ENCODE data around the gene RNASEH1. TPM values are rescaled to one million over a fixed set of nuclear protein-coding genes. Genes with fewer than 3 reads are reported as not detected.

The RNASEH1 gene
- total RNA-seq, result 10 to 100 TPM; 24.7 to 47.2 TPM

GRCh38 chr2:3558205-3559014 is at the start of gene RNASEH1:
Gene RNASEH1 (minus strand): TSS chr2:3558333. CDS start chr2:3558260, 73 bp downstream.
- Mint-ChIP-seq H3K4me1 (ENCODE audit: low read depth in 2 of 2) (peaks cover 17 to 19% of the 10 kb centered on the region in 2 donors), H3K27me3 (no peaks in the 10 kb centered on the region), H3K4me3 (peak within 1 kb of the TSS; percentile 92), H3K27ac (peak within 1 kb of the TSS; percentile 86 to 91), H3K36me3 (peaks cover 23% of the 10 kb centered on the region), H3K9me3 (no peaks in the 10 kb centered on the region)
- ATAC-seq (peak; percentile 99 to 100), DNase-seq (ENCODE audit: low spot score) (peak; percentile 99)

- Mint-ChIP-seq H3K4me1 (ENCODE audit: low read depth in 2 of 2) (peaks cover 0 to 3% of the 10 kb centered on the region in 2 donors), H3K27ac (no peak overlapping the region), H3K9me3 (no peaks in the 10 kb centered on the region), H3K27me3 (peaks cover 0 to 6% of the 10 kb centered on the region in 2 donors), H3K36me3 (no peaks in the 10 kb centered on the region), H3K4me3 (no peak overlapping the region)
- ATAC-seq (no peak), DNase-seq (ENCODE audit: low spot score) (no peak)
Measured at GRCh38 chr2:3606370-3607201, 48.5 kb upstream of the RNASEH1 start.

- no peak for ATAC-seq
- H3K4me3 Mint-ChIP-seq, result no peak overlapping the region
- no peak for DNase-seq (ENCODE audit: low spot score)
- peaks cover 0 to 3% of the 10 kb centered on the region in 2 donors for H3K4me1 Mint-ChIP-seq (ENCODE audit: low read depth in 2 of 2)
- H3K27me3 Mint-ChIP-seq, result peaks cover 0 to under 1% of the 10 kb centered on the region in 2 donors
- H3K36me3 Mint-ChIP-seq, result no peaks in the 10 kb centered on the region
- no peak overlapping the region for H3K27ac Mint-ChIP-seq
- H3K9me3 Mint-ChIP-seq, result no peaks in the 10 kb centered on the region
Measured at GRCh38 chr2:3606028-3606369, 47.9 kb upstream of the RNASEH1 start.

GRCh38 chr2:3604991-3605961 is 47.1 kb upstream of the RNASEH1 start:
- Mint-ChIP-seq H3K4me1 (ENCODE audit: low read depth in 2 of 2) (peaks cover 0 to 3% of the 10 kb centered on the region in 2 donors), H3K27ac (no peak overlapping the region), H3K36me3 (no peaks in the 10 kb centered on the region), H3K9me3 (no peaks in the 10 kb centered on the region), H3K27me3 (no peaks in the 10 kb centered on the region), H3K4me3 (no peak overlapping the region)
- DNase-seq (ENCODE audit: low spot score) (no peak), ATAC-seq (peak in 1 of 2 donors; percentile 59)

- Mint-ChIP-seq H3K27me3 (no peaks in the 10 kb centered on the region), H3K27ac (no peak overlapping the region), H3K36me3 (no peaks in the 10 kb centered on the region), H3K4me3 (no peak overlapping the region), H3K4me1 (ENCODE audit: low read depth in 2 of 2) (peaks cover 0 to 3% of the 10 kb centered on the region in 2 donors), H3K9me3 (no peaks in the 10 kb centered on the region)
- ATAC-seq, result no peak
- no peak for DNase-seq (ENCODE audit: low spot score)
Measured at GRCh38 chr2:3604207-3604877, 46.2 kb upstream of the RNASEH1 start.

- Mint-ChIP-seq H3K27ac (no peak overlapping the region), H3K36me3 (no peaks in the 10 kb centered on the region), H3K4me1 (ENCODE audit: low read depth in 2 of 2) (peaks cover 0 to 3% of the 10 kb centered on the region in 2 donors), H3K4me3 (no peak overlapping the region), H3K27me3 (no peaks in the 10 kb centered on the region), H3K9me3 (no peaks in the 10 kb centered on the region)
- no peak for ATAC-seq
- no peak for DNase-seq (ENCODE audit: low spot score)
Measured at GRCh38 chr2:3603536-3604206, 45.5 kb upstream of the RNASEH1 start.

GRCh38 chr2:3602553-3603339 is 44.6 kb upstream of the RNASEH1 start:
- Mint-ChIP-seq H3K4me1 (ENCODE audit: low read depth in 2 of 2) (peaks cover 0 to 5% of the 10 kb centered on the region in 2 donors), H3K9me3 (no peaks in the 10 kb centered on the region), H3K36me3 (no peaks in the 10 kb centered on the region), H3K27me3 (no peaks in the 10 kb centered on the region), H3K27ac (no peak overlapping the region), H3K4me3 (no peak overlapping the region)
- DNase-seq (ENCODE audit: low spot score) (no peak), ATAC-seq (peak in 1 of 2 donors; percentile 15)

GRCh38 chr2:3601561-3602271 is 43.6 kb upstream of the RNASEH1 start:
- no peak for DNase-seq (ENCODE audit: low spot score)
- Mint-ChIP-seq H3K4me3 (no peak overlapping the region), H3K36me3 (no peaks in the 10 kb centered on the region), H3K27me3 (no peaks in the 10 kb centered on the region), H3K4me1 (ENCODE audit: low read depth in 2 of 2) (peaks cover 0 to 5% of the 10 kb centered on the region in 2 donors), H3K27ac (no peak overlapping the region), H3K9me3 (no peaks in the 10 kb centered on the region)
- no peak for ATAC-seq

GRCh38 chr2:3600256-3600855 is 42.2 kb upstream of the RNASEH1 start:
- peaks cover 0 to 9% of the 10 kb centered on the region in 2 donors for H3K4me1 Mint-ChIP-seq (ENCODE audit: low read depth in 2 of 2)

GRCh38 chr2:3598912-3599854 is 41.0 kb upstream of the RNASEH1 start:
- Mint-ChIP-seq H3K4me3 (no peak overlapping the region), H3K27me3 (no peaks in the 10 kb centered on the region), H3K36me3 (no peaks in the 10 kb centered on the region), H3K9me3 (no peaks in the 10 kb centered on the region), H3K4me1 (ENCODE audit: low read depth in 2 of 2) (peaks cover 0 to 9% of the 10 kb centered on the region in 2 donors), H3K27ac (no peak overlapping the region)
- DNase-seq (ENCODE audit: low spot score), result no peak
- ATAC-seq, result no peak

More at GRCh38 chr2:3600256-3600855, 42.2 kb upstream of the RNASEH1 start:
- H3K4me3 Mint-ChIP-seq, result no peak overlapping the region
- ATAC-seq, result no peak
- no peaks in the 10 kb centered on the region for H3K27me3 Mint-ChIP-seq
- H3K36me3 Mint-ChIP-seq, result no peaks in the 10 kb centered on the region
- DNase-seq (ENCODE audit: low spot score), result no peak
- H3K27ac Mint-ChIP-seq, result no peak overlapping the region
- H3K9me3 Mint-ChIP-seq, result no peaks in the 10 kb centered on the region
